Neural progenitor cell (in vitro differentiated cells): ENCODE results near the gene PPARG.

ENCODE experiments used
- CTCF ChIP-seq: fragments of 200-600 bp; sonication (generic); IDR thresholded peaks from 2 replicates; pipeline ENCODE4 v1.5.1; 2017; ENCODE audit warnings: antibody characterized with exemption, mild to moderate bottlenecking
- EZH2 ChIP-seq: fragments of 200-600 bp; sonication (generic); IDR thresholded peaks from 2 replicates; pipeline ENCODE4 v1.6.1; 2017; ENCODE audit warnings: antibody characterized with exemption, mild to moderate bottlenecking, moderate library complexity

- TF ChIP-seq CTCF, result no peak
- TF ChIP-seq EZH2, result no peak
These were observed 19.6 kb downstream of the PPARG start for GRCh38 chr3:12308517-12308916.
